GM12872 (cell line): Measurements from ENCODE around the gene ANKRD26.

Experiments used
- CTCF ChIP-seq: IDR thresholded peaks from 3 replicates; pipeline ENCODE4 v1.5.1; 2011; ENCODE audit warnings: low read depth, mild to moderate bottlenecking, low read length, moderate library complexity; ENCODE audit not compliant: insufficient read depth

ANKRD26 gene

DNA sequence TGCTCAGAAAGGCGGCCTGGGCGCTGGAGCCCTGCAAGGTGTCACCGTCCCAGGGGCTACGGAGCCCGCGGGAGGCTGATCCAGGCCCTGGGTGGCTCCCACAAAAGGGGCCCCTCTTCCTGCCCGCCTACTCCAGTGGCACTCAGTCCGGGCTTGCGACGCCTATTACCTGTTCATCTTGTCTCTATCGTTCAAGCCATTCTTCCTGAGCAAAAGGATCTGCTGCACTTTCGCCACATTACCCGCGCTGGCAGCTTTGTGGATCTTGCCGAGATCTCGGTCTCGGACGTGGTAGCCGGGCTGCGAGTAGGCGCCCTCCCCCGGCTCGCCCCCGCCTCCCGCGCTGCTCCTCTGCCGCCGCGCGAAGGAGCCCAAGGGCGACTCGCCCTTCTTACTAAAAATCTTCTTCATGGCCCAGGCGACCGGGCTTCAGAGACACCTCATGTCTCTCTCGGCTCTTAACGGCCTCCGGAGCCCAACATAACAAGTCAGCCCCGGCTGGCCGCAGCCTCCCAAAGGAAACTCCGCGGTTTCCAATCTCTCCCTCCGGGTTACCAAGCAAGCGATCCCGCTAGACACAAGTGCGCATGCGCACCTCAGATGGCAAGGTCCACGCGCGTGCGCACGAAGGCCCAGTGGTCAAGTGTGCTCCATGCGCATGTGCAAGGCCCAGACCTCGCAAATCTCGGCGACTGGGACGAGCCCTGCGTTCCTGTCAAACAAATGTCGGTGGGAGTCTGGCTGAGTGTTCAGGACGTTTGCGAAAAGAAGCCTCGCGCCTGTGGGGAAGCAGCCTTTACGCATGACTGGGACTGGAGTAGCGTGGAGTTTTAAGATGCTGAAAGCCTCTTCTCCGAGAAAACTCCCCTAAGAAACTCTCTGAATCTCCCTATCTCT lies at the start of gene ANKRD26:
Gene ANKRD26, minus strand, starts transcription at position 579 of the 897 bp plus-strand sequence. Its CDS starts 168 bp downstream, at position 411.
- 0 out of 3 replicates have a peak, but pooled peaks have one; percentile 1 for TF ChIP-seq CTCF

- no peak for TF ChIP-seq CTCF
Observed at GRCh38 chr10:27147701-27148100, 47.4 kb upstream of the ANKRD26 start.

GRCh38 chr10:27145937-27146336 lies 45.6 kb upstream of the ANKRD26 start:
- TF ChIP-seq CTCF, result no peak

- TF ChIP-seq CTCF, result no peak
Observed at GRCh38 chr10:27143686-27144085, 43.4 kb upstream of the ANKRD26 start.

DNA sequence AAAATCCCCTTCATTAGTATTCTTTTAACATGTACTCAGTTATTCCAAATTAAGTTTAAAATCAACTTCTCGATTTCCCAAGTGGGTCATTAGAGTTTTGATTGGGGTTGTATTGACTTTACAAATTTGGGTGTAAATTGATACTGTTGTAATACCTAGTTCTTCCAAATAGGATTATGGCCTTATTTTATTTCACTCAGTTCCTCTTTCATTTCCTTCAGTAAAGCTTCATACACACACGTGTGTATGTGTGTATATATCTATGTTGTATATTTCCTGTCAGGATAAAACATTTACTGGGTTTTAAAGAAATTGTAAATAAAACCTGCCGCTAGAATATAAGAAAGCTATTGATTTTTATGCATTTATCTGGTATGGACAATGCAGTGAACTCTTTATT lies 38.0 kb upstream of the ANKRD26 start:
- TF ChIP-seq CTCF, result no peak

GRCh38 chr10:27134371-27134770 lies 34.1 kb upstream of the ANKRD26 start:
- no peak for TF ChIP-seq CTCF

- TF ChIP-seq CTCF, result no peak
Observed at GRCh38 chr10:27108165-27108564, 7.9 kb upstream of the ANKRD26 start.
